HG03097 (cell line): ENCODE results near the gene SP4.

Experiments
- ATAC-seq: cut with Tn5 transposase; IDR thresholded peaks from one replicate; pipeline ENCODE4 v1.9.1; 2021; ENCODE audit not compliant: unreplicated experiment, low FRiP score

The SP4 gene

GRCh38 chr7:21430575-21430954 lies 2.7 kb downstream of the SP4 start:
- no peak for ATAC-seq

GRCh38 chr7:21443149-21443841 lies 15.4 kb downstream of the SP4 start:
- no peak for ATAC-seq

- no peak for ATAC-seq
Observed at GRCh38 chr7:21448974-21449373, 21.1 kb downstream of the SP4 start.

GRCh38 chr7:21450076-21450475 lies 22.2 kb downstream of the SP4 start:
- no peak for ATAC-seq

GRCh38 chr7:21450941-21451340 lies 23.1 kb downstream of the SP4 start:
- ATAC-seq: no peak

GRCh38 chr7:21454182-21454581 lies 26.3 kb downstream of the SP4 start:
- no peak for ATAC-seq

- ATAC-seq: no peak
Observed at GRCh38 chr7:21454906-21455305, 27.0 kb downstream of the SP4 start.

- ATAC-seq: no peak
Observed at GRCh38 chr7:21461282-21461681, 33.4 kb downstream of the SP4 start.

- ATAC-seq: no peak
Observed at GRCh38 chr7:21462081-21462480, 34.2 kb downstream of the SP4 start.

- ATAC-seq: no peak
Observed at GRCh38 chr7:21463524-21463923, 35.6 kb downstream of the SP4 start.

GRCh38 chr7:21468969-21469368 lies 41.1 kb downstream of the SP4 start:
- ATAC-seq: no peak

- no peak for ATAC-seq
Observed at GRCh38 chr7:21469894-21470293, 42.0 kb downstream of the SP4 start.

- no peak for ATAC-seq
Observed at GRCh38 chr7:21472029-21472428, 44.1 kb downstream of the SP4 start.

GRCh38 chr7:21476429-21476828 lies 48.5 kb downstream of the SP4 start:
- no peak for ATAC-seq

- ATAC-seq: no peak
Observed at GRCh38 chr7:21480693-21481403, 53.0 kb downstream of the SP4 start.

GRCh38 chr7:21486511-21486910 lies 58.6 kb downstream of the SP4 start:
- no peak for ATAC-seq

GRCh38 chr7:21495731-21496130 lies 67.8 kb downstream of the SP4 start:
- ATAC-seq: no peak

GRCh38 chr7:21497072-21497471 lies 69.2 kb downstream of the SP4 start:
- ATAC-seq: no peak

- no peak for ATAC-seq
Observed at GRCh38 chr7:21500117-21500832, 72.4 kb downstream of the SP4 start.

- ATAC-seq: no peak
Observed at GRCh38 chr7:21504021-21504420, 76.1 kb downstream of the SP4 start.

GRCh38 chr7:21507627-21508343 lies 79.9 kb downstream of the SP4 start:
- ATAC-seq: no peak
